Measurements from ENCODE around the gene TSKS.

Gene TSKS

GRCh38 chr19:49713236-49713845, 49.8 kb downstream of the TSKS start:
- DNase-seq = no peak

GRCh38 chr19:49712397-49712859, 50.7 kb downstream of the TSKS start:
- DNase-seq = no peak

DNA sequence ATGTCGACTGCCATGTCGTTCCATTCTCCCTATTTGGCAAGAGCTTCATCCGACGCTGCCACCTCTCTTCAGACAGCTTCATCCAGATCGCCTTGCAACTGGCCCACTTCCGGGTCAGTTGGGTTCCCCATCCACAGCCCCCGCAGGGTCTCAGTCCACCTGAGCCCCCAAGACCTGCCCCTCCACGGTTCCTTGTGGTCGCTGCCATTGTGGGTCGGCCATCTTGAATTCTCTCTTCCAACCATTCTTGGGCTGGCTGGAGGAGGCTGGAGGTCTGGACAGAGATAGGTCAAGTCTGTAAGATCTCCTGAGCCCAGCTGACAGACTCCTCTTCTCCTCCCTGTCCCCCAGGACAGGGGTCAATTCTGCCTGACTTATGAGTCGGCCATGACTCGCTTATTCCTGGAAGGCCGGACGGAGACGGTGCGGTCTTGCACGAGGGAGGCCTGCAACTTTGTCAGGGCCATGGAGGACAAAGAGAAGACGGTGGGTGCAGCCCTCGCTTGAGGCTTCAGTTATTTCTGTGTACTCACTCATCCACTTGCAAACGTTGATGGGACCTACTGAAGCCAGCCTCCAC, 52.6 kb downstream of the TSKS start:
- no peak for DNase-seq

GRCh38 chr19:49705919-49706318, 57.2 kb downstream of the TSKS start:
- no peak for DNase-seq

DNA sequence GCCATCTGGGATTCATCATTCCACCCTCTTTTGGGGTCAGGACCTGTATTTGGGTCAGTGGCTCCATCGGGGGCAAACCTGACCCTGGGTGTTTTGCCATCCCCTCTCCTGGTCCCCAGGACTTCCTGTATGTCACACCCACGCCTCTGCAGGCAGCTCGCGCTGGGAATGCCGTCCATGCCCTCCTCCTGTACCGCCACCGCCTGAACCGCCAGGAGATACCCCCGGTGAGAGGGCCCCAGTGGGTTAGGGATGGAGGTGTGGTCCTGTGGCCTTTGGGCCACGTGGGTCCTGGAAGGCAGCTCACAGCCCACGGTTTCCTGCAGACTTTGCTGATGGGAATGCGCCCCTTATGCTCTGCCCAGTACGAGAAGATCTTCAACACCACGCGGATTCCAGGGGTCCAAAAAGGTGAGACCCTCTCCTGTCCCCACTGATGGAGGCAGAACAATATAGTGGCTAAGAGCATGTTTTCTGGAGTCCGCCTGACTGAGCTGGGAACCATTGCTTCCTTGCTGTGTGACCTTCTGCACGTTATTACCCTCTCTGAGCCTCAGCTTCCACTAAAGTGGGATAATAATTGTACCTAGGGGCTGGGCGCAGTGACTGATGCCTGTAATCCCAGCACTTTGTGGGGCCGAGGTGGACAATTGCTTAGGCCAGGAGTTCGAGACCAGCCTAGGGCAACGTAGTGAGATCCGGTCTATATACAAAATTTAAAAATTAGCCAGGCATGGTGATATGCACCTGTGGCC, 58.0 kb downstream of the TSKS start:
- DNase-seq = no peak

DNA sequence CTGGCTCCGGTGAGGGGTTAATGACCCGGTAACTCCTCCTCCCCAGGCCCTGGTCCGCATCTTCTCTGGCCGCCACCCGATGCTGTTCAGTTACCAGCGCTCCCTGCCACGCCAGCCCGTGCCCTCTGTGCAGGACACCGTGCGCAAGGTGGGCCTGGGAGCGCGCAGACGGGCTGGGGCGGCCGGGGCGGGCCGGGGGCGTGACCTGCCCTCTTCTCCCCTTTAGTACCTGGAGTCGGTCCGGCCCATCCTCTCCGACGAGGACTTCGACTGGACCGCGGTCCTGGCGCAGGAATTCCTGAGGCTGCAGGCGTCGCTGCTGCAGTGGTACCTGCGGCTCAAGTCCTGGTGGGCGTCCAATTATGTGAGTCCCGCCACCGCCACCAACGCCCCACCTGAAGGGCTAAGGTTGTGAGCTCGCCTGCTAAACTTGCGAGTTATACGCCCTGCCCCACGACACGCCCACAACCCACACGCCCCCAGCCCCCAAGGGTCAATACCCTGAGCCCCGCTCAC, 61.8 kb downstream of the TSKS start:
- DNase-seq = no peak

DNA sequence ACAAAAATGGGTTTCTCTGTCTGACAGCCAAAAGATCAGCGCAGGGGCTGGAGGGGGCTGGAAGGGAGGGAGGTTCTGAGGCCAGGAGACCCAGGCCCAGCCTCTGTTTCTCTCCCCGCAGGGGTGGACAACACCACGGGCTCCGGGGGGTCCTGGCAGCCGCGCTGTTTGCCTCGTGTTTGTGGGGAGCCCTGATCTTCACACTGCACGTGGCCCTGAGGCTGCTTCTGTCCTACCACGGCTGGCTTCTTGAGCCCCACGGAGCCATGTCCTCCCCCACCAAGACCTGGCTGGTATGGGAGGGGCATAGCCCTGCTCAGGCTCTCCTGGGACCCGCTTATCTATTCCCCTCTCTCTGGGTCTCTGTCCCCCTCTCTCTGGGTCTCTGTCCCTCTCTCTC, 62.5 kb downstream of the TSKS start:
- DNase-seq = no peak

GRCh38 chr19:49699364-49699763, 63.7 kb downstream of the TSKS start:
- no peak for DNase-seq

- no peak for DNase-seq
Observed at GRCh38 chr19:49696865-49697264, 66.2 kb downstream of the TSKS start.

- DNase-seq = no peak
Observed at GRCh38 chr19:49696115-49696514, 67.0 kb downstream of the TSKS start.

- DNase-seq = no peak
Observed at GRCh38 chr19:49692147-49692506, 71.0 kb downstream of the TSKS start.

DNA sequence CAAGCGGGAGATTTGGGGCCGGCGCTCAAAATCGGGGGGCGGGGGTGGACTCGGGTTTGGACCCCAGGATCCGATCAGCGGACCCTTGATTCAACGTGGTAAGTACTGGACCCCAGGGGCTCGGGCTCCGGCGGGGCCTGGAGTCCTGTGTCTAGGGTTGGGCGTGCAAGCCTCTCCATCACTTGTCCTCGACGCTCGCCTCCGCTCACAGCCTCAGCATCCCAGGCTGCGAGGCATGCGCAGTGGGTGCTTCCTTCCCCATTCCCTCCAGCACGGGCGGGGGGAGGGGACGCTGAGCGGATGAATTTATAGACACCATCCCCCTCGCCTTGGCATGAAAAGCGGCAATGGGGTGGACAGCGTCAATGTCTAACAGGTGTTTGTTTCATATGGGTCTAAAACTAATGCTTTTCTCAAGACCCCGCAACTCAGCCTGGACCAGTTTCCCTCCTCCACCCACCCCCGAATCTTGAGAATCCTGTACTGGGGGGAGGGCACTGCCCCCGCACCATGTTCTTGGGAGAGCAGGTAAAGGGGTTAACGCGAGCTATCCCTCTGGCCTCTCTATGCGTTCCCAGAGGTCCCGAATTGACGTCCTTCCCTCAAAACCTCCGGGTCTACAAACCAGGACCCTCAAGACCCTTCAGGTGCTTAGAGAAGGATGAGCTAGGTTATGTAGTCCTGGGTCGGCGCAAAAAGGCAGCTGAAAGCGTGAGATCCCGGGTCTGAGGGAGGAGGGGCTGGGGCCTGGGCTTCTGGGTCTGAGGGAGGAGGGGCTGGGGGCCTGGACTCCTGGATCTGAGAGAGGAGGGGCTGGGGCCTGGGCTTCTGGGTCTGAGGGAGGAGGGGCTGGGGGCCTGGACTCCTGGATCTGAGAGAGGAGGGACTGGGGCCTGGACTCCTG, 71.6 kb downstream of the TSKS start:
- DNase-seq = peak in 1 of 2 experiments; percentile 26

GRCh38 chr19:49690656-49691242, 72.4 kb downstream of the TSKS start, which contains the start of gene CPT1C:
Gene CPT1C, plus strand, starts transcription at chr19:49691116. Its CDS starts 1,137 bp downstream, at chr19:49692253.
- peak; percentile 52 to 55 for DNase-seq

DNA sequence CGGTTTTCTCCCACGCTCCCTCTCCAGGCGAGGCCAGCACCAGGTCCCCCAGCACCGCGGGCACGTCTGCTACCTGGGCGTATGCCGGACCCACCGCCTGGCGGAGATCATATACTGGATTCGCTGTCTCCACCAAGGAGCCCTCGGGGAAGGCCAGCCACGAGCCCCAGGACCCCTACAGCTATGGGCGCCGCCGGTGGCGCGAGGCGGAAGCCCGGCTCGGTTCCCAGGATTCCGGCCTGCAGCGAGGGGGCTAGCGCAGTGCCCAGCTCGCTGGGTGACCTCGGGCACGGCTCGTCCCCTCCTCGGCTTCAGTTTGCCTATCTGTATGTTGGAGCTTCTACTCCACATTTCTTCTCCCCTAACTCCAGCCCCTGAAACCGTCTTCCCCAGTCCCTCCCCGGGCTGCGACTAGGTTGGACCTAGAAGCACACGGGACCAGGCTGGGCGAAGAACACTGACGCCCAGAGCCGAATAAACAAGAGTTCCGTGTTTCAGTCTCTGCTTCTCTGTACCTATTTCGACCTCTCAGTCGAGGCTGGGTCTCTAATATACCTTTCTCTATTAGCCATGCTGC, 72.9 kb downstream of the TSKS start:
- no peak for DNase-seq
